ENCODE results near the gene TTC17. TPM values are rescaled to one million over a fixed set of nuclear protein-coding genes. Genes with fewer than 3 reads are reported as not detected.
A peak's percentile ranks its signal among the peaks of the same experiment; 100 is the strongest.
"Not testable (repeated sequence)": the region's sequence is repeated elsewhere in the genome, so short reads cannot be mapped to it uniquely, and the experiment has no call there.

TTC17 gene
- 74.1 TPM for total RNA-seq

- peak; percentile 71 to 95 (median 92) for DNase-seq (ENCODE audit: low read depth in 2 of 3, low spot score in 2 of 3)
These were observed at the start of gene TTC17 for GRCh38 chr11:43358801-43359421. TSS of gene TTC17 (plus strand) at chr11:43358920. CDS start at chr11:43358955, 35 bp downstream.

GRCh38 chr11:43311791-43312607 lies 46.7 kb upstream of the TTC17 start, which contains the start of gene API5:
TSS of gene API5 (plus strand) at chr11:43311996. CDS start at chr11:43312128, 132 bp downstream.
- peak; percentile 82 to 98 (median 97) for DNase-seq (ENCODE audit: low read depth in 2 of 3, low spot score in 2 of 3)

GRCh38 chr11:43315966-43316365 lies 42.8 kb upstream of the TTC17 start:
- DNase-seq (ENCODE audit: low read depth in 2 of 3, low spot score in 2 of 3) = no peak

GRCh38 chr11:43316451-43316850 lies 42.3 kb upstream of the TTC17 start:
- DNase-seq (ENCODE audit: low read depth in 2 of 3, low spot score in 2 of 3) = no peak

GRCh38 chr11:43327987-43328386 lies 30.7 kb upstream of the TTC17 start:
- DNase-seq (ENCODE audit: low read depth in 2 of 3, low spot score in 2 of 3) = no peak

- DNase-seq (ENCODE audit: low read depth in 2 of 3, low spot score in 2 of 3) = no peak
These were observed 30.2 kb upstream of the TTC17 start for GRCh38 chr11:43328482-43328881.

- DNase-seq (ENCODE audit: low read depth in 2 of 3, low spot score in 2 of 3) = no peak
These were observed 17.6 kb upstream of the TTC17 start for GRCh38 chr11:43341159-43341558.

- DNase-seq (ENCODE audit: low read depth in 2 of 3, low spot score in 2 of 3) = not testable (repeated sequence)
These were observed 7.3 kb upstream of the TTC17 start for GRCh38 chr11:43351426-43351825.

GRCh38 chr11:43354311-43354710 lies 4.4 kb upstream of the TTC17 start:
- DNase-seq (ENCODE audit: low read depth in 2 of 3, low spot score in 2 of 3) = no peak

- DNase-seq (ENCODE audit: low read depth in 2 of 3, low spot score in 2 of 3) = no peak
These were observed 2.4 kb upstream of the TTC17 start for GRCh38 chr11:43356336-43356735.

GRCh38 chr11:43358279-43358800 lies 380 bp upstream of the TTC17 start:
- DNase-seq (ENCODE audit: low read depth in 2 of 3, low spot score in 2 of 3) = peak in 1 of 3 donors; percentile 38

- peak in 1 of 3 donors; percentile 43 for DNase-seq (ENCODE audit: low read depth in 2 of 3, low spot score in 2 of 3)
These were observed 700 bp downstream of the TTC17 start for GRCh38 chr11:43359422-43359818.

- DNase-seq (ENCODE audit: low read depth in 2 of 3, low spot score in 2 of 3) = peak in 1 of 3 donors; percentile 21
These were observed 1.8 kb downstream of the TTC17 start for GRCh38 chr11:43360361-43361032.

GRCh38 chr11:43366677-43367076 lies 8.0 kb downstream of the TTC17 start:
- DNase-seq (ENCODE audit: low read depth in 2 of 3, low spot score in 2 of 3) = no peak

- DNase-seq (ENCODE audit: low read depth in 2 of 3, low spot score in 2 of 3) = no peak
These were observed 8.9 kb downstream of the TTC17 start for GRCh38 chr11:43367382-43368178.

- DNase-seq (ENCODE audit: low read depth in 2 of 3, low spot score in 2 of 3) = no peak
These were observed 17.3 kb downstream of the TTC17 start for GRCh38 chr11:43376065-43376464.

GRCh38 chr11:43376594-43376993 lies 17.9 kb downstream of the TTC17 start:
- DNase-seq (ENCODE audit: low read depth in 2 of 3, low spot score in 2 of 3) = no peak

GRCh38 chr11:43377389-43377788 lies 18.7 kb downstream of the TTC17 start:
- no peak for DNase-seq (ENCODE audit: low read depth in 2 of 3, low spot score in 2 of 3)

- DNase-seq (ENCODE audit: low read depth in 2 of 3, low spot score in 2 of 3) = no peak
These were observed 20.2 kb downstream of the TTC17 start for GRCh38 chr11:43378897-43379296.

- no peak for DNase-seq (ENCODE audit: low read depth in 2 of 3, low spot score in 2 of 3)
These were observed 23.1 kb downstream of the TTC17 start for GRCh38 chr11:43381802-43382201.

Measured in hematopoietic multipotent progenitor cell (in vitro differentiated cells).